ENCODE data around the gene HOOK2. TPM values are rescaled to one million over a fixed set of nuclear protein-coding genes. Genes with fewer than 3 reads are reported as not detected.

The HOOK2 gene
- total and polyA plus RNA-seq, 2 of the 13 experiments (the other 11 are each of a cell fraction or from before 2014, with no cell fraction given): 9.2 to 12.9 TPM

GRCh38 chr19:12789904-12790619 lies 14.7 kb upstream of the HOOK2 start (continued):
- peak; percentile 31 for TF ChIP-seq HNRNPK (IDR thresholded peaks at IDR 0.05; ENCODE audit: low read depth, low read length, poor library complexity, severe bottlenecking)
- no peak for TF ChIP-seq CREB1 (IDR thresholded peaks at IDR 0.05)
- TF ChIP-seq CREB1 (CRISPR knock-in tag; IDR thresholded peaks at IDR 0.05): no peak
- peak; percentile 86 for TF ChIP-seq KDM2A (CRISPR knock-in tag; IDR thresholded peaks at IDR 0.05; ENCODE audit: borderline replicate concordance, low read depth)
- TF ChIP-seq REST (IDR thresholded peaks at IDR 0.05; ENCODE audit: borderline replicate concordance in 1 of 2, low read depth in 1 of 2, low read length in 2 of 2): no peak
- TF ChIP-seq TFDP2 (CRISPR knock-in tag; IDR thresholded peaks at IDR 0.05): peak; percentile 63; the same call in 1 of the 2 replicates
- peak; percentile 14 for TF ChIP-seq YY1 (IDR thresholded peaks at IDR 0.05; ENCODE audit: insufficient read depth, insufficient replicate concordance, low read depth, low read length)
- no peak for TF ChIP-seq SNAPC2 (CRISPR knock-in tag; IDR thresholded peaks at IDR 0.05)
- TF ChIP-seq ZNF552 (CRISPR knock-in tag; IDR thresholded peaks at IDR 0.05; ENCODE audit: borderline replicate concordance): no peak
- no peak for TF ChIP-seq ZC3H4 (CRISPR knock-in tag; IDR thresholded peaks at IDR 0.05; ENCODE audit: borderline replicate concordance)
- no peak; the same call in 1 of the 2 replicates for TF ChIP-seq ZNF543 (CRISPR knock-in tag; IDR thresholded peaks at IDR 0.05)
- no peak for TF ChIP-seq NCOA2 (CRISPR knock-in tag; IDR thresholded peaks at IDR 0.05)
- no peak for TF ChIP-seq ZSCAN5A (CRISPR knock-in tag; IDR thresholded peaks at IDR 0.05; ENCODE audit: borderline replicate concordance)
- no peak for TF ChIP-seq MTA1 (CRISPR knock-in tag; IDR thresholded peaks at IDR 0.05; ENCODE audit: borderline replicate concordance)
- no peak for TF ChIP-seq REL (CRISPR knock-in tag; conservative IDR thresholded peaks at IDR 0.05)
- TF ChIP-seq ZNF335 (CRISPR knock-in tag; IDR thresholded peaks at IDR 0.05): no peak
- TF ChIP-seq ISX (CRISPR knock-in tag; conservative IDR thresholded peaks at IDR 0.05): no peak
- no peak for TF ChIP-seq ZNF841 (CRISPR knock-in tag; IDR thresholded peaks at IDR 0.05; ENCODE audit: borderline replicate concordance)
- TF ChIP-seq GATAD2A (CRISPR knock-in tag; IDR thresholded peaks at IDR 0.05): no peak
- TF ChIP-seq KDM5B (CRISPR knock-in tag; IDR thresholded peaks at IDR 0.05; ENCODE audit: borderline replicate concordance): peak; percentile 44; the same call in 1 of the 2 replicates
- TF ChIP-seq ZFP36 (IDR thresholded peaks at IDR 0.05; ENCODE audit: borderline replicate concordance, low read depth, low read length, partially characterized antibody): no peak
- TF ChIP-seq SIX1 (CRISPR knock-in tag; IDR thresholded peaks at IDR 0.05; ENCODE audit: borderline replicate concordance): no peak
- TF ChIP-seq HNF4G (IDR thresholded peaks at IDR 0.05; ENCODE audit: borderline replicate concordance, low read depth, low read length): no peak
- no peak for TF ChIP-seq HNF4G (CRISPR knock-in tag; IDR thresholded peaks at IDR 0.05; ENCODE audit: borderline replicate concordance, low read depth)
- TF ChIP-seq MIER2 (CRISPR knock-in tag; IDR thresholded peaks at IDR 0.05): no peak
- TF ChIP-seq RFXANK (CRISPR knock-in tag; IDR thresholded peaks at IDR 0.05): no peak

All from HepG2 (cell line).